Kidney capillary endothelial cell (primary cell): ENCODE measurements around the gene CHST4.
"Not testable (repeated sequence)": the region's sequence is repeated elsewhere in the genome, so short reads cannot be mapped to it uniquely, and the experiment has no call there.

Experiments used
- DNase-seq: peaks from one replicate; pipeline ENCODE4 v3.0.0-alpha.2; 2018; ENCODE audit warnings: low spot score

CHST4 gene

GRCh38 chr16:71526111-71526631, at the start of gene CHST4:
Gene CHST4, plus strand, starts transcription at chr16:71526426. Its CDS starts 10,252 bp downstream, at chr16:71536678.
- no peak for DNase-seq

- no peak for DNase-seq
Measured at GRCh38 chr16:71476457-71477124, 49.6 kb upstream of the CHST4 start.

DNA sequence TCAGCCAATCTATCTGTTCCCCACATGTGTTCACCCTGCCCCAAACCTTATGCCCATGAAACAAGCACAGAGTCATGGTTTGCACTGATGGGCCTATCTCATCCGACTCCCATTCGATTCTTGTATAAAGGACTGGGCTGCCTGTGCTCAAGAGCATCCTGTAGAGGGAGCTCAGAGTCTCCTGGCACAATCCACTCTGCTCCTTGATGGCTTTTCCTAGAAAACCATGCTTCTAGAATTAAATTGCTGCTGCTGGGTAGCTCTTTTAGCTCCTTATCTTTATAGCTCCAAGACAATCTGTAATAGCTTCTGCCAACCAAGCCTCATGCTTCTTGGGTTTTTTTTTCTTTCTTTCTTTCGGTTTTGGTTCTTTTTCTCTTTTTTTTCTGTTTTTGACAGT, 46.8 kb upstream of the CHST4 start:
- no peak for DNase-seq

GRCh38 chr16:71480956-71481355, 45.3 kb upstream of the CHST4 start:
- DNase-seq, result no peak

- DNase-seq, result no peak
Measured at GRCh38 chr16:71482569-71482968, 43.7 kb upstream of the CHST4 start.

DNA sequence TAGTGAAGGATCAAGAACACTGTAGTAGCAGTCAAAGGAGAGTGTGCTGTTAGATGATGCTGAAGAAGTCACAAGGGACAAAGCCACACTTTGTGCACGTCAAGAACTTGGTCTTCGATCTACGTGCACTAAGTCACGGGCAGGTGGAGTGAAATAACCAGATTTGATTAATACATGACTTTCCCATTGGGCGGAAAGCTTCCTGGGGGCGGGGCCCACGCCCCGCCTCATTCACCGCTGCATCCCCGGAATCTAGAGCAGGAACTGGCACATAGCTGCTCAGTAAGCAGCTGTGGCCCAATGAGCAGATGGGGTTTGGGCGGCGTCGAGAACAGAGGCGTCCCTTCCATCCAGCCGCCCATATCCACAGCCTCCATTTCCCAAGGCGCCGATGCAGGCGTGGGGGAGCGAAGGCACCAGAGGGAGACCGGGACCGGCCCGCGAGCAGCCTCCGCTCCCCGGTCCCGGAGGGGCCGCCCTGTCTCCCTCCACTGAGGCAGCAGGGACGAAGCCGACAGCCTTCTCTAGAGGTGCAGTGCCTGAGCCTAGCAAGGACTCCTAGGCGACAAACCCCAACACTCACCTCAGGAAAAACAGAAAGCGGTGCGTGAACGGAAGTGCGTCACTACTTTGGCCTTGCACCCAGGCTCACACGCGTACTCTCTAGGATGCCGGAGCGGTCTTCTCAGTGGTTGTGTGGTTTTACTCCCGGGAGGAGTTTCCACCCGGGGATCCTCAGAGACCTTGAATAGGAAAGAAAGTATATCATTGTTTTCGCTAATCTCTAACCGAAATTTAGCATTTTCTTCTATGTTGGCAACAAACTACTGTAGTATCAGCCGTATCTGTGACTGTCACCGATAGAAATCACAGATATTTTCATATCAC, 42.0 kb upstream of the CHST4 start:
- DNase-seq, result peak; percentile 82

- DNase-seq, result no peak
Measured at GRCh38 chr16:71489122-71489521, 37.1 kb upstream of the CHST4 start, which contains the start of gene ZNF19. Gene ZNF19, minus strand, starts transcription at chr16:71489324. Its CDS starts 7,210 bp downstream, at chr16:71482114.

DNA sequence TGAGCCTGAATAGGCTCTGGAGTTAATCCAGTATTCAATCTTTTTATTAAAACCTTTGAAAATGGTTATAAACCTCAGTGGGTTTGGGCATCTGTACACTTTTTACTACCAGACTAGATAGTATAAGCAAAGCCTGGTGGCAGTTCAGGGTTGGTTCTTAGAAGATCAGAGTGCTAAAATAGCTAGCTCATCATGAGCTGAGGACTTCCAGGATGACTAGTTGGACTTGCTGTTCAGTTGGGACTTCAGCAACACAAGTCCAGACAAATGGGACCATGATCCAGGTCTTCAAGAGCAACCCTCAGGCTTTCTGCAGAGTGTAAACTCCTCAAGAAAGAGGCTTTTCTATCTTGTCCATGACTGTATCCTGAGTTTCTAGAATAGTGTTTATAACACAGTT, 35.9 kb upstream of the CHST4 start:
- no peak for DNase-seq

- DNase-seq, result no peak
Measured at GRCh38 chr16:71491054-71491453, 35.2 kb upstream of the CHST4 start.

- DNase-seq, result no peak
Measured at GRCh38 chr16:71492786-71493185, 33.4 kb upstream of the CHST4 start.

DNA sequence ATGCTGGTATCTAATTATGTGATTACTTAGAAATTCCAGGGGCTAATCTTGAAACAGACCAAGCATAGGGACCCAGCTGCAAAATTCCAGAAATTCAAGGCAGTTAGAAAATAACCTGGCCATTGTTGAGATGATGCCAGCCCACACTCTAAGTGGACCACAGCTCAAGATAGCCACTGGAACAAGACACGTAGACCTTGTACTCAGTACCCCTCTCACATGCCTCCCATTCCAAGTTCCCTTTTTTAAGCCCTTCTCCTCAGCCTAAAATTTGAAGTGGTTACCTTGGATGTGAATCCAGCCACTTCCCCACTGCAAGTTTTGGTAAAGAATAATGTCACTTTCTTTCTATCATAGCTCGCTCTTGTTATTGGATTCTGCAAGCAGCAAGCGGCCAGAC, 33.0 kb upstream of the CHST4 start:
- no peak for DNase-seq

- DNase-seq, result no peak
Measured at GRCh38 chr16:71498031-71498430, 28.2 kb upstream of the CHST4 start.

DNA sequence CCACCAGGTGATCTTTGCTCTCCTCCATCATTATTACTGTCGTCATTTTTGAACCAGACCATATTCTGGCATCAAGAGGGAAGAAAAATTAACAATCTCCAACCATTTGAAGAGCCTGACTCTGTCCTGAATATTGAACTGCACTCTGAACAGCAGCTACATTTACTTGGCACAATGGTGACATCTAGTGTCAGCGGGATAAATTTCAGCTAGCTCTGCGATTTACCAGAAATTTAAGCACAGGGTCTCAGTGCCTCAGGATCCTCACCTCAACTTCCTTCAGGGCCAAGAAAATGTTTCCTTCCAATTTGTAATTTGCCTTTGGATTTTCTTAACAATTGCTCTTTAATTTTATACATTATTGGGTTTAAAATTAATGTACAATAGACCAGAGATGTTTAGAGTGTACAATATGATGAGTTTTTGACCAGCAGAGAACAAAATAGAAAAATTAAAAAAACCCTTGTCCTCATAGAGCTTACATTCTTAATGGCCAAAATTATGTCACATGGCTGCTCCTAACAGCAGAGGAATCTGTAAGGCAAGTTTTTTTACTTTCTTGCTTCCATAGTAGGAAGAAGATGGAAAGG, 26.4 kb upstream of the CHST4 start:
- DNase-seq, result peak; percentile 31

- DNase-seq, result no peak
Measured at GRCh38 chr16:71500964-71501363, 25.3 kb upstream of the CHST4 start.

- DNase-seq, result no peak
Measured at GRCh38 chr16:71501547-71501946, 24.7 kb upstream of the CHST4 start.

DNA sequence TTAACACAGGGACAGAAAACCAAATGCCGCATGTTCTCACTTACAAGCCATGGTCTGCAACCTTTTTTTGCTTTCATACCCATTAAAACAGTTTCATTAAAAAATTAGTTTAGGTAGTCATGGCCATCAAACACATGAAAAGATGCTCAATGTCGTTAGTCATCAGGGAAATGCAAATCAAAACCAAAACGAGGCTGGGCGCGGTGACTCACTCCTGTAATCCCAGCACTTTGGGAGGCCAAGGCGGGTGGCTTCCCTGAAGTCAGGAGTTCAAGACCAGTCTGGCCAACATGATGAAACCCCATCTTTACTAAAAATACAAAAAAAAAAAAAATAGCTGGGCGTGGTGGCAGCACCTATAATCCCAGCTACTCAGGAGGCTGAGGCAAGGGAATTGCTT, 22.2 kb upstream of the CHST4 start:
- not testable (repeated sequence) for DNase-seq

DNA sequence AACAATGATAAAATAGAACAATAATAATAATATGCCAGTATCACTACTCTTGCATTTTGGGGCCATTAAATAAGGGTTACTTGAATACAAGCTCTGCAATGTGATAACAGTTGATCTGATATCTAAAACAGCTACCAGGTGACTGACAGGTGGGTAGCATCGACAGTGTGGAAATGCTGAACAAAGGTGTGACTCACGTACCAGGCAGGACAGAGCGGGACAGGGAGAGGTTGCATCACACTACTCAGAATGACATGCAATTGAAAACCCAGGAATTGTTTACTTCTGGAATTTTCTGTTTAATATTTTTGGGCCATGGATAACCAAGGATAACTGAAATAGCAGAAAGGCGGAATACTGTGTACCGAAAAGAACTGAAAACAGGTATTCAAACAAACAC, 21.3 kb upstream of the CHST4 start:
- no peak for DNase-seq

DNA sequence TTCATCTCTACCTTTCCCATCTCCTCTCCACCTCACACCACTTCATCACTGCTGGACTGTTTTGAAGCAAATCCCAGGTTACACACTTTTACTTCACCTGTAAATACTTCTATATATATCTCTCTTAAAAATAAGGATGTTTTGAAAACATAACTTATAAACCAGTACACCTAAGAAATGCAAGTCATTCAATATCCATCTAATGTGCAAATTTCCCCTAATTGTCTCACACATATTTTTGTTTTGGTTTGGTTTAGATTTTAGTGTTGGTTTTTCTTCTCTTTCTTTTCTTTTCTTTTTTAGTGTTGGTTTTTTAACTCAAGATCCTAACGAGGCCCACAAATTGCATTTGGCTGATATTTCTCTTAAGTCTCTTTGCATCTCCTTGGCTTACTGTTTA, 19.2 kb upstream of the CHST4 start:
- DNase-seq, result no peak

DNA sequence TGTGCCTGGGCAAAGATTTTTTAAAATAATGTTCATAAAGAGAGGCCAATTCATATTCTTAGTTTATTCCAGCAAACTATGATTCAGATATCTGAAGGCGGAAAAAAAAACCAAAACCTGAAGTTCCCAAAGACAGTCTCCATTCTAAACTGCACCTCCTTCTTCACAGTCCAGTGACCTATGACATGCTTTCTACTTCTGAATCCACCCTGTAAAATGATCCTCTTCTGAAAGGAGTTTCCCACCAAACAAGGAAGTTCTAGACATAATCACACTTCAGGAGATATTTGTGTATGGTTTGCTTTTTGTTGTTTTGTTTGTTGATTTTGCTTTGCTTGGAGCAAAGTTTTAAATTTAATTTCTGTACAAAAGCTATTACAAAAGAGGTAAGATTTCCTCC, 12.9 kb upstream of the CHST4 start:
- no peak for DNase-seq

- DNase-seq, result no peak
Measured at GRCh38 chr16:71514476-71514875, 11.8 kb upstream of the CHST4 start.

GRCh38 chr16:71515026-71515425, 11.2 kb upstream of the CHST4 start:
- no peak for DNase-seq

DNA sequence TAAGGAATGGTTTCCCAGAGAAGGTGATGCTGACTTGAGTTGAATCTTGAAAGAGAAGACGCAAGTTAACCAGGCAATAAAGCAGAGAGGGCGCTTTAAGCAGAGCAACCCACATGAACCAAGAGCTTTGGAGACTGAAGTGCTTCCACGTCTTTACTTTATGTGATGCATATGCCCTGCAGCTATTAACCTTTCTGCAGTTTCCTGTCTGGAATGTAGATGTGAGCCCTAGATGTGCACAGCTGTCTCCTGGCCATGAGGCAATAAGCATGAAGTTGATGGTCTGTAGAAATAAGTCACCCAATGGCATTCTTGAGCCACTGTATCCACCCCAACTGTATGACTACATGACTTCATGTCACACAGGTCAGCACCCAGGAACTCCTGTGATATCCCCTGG, 5.7 kb upstream of the CHST4 start:
- DNase-seq, result no peak
